ENCODE measurements around the gene GASK1B. TPM values are rescaled to one million over a fixed set of nuclear protein-coding genes. Genes with fewer than 3 reads are reported as not detected.

Gene GASK1B
- total RNA-seq, 2 experiments from 2014 or later = 0.22 to 0.28 TPM

GRCh38 chr4:158214856-158215255 lies 42.0 kb upstream of the GASK1B start:
- H3K27me3 ChIP-seq (ENCODE audit: control insufficient read depth in 1 of 2, insufficient read depth in 2 of 2, low read length in 2 of 2) = peaks cover 7 to 14% of the 10 kb centered on the region in 2 experiments
- intact Hi-C loops (cut with DNase I, micrococcal nuclease) = no loop called here
- Mint-ChIP-seq H3K9me3 (no peaks in the 10 kb centered on the region), H3K27me3 (peaks cover 37% of the 10 kb centered on the region), H3K4me3 (no peak overlapping the region), H3K27ac (no peak overlapping the region), H3K4me1 (ENCODE audit: low read depth) (peaks cover 13% of the 10 kb centered on the region), H3K36me3 (ENCODE audit: low read depth) (no peaks in the 10 kb centered on the region)
- POLR2A ChIA-PET = no interaction called here
- TF ChIP-seq CTCF (IDR thresholded peaks at IDR 0.05) = no peak
- H3K4me1 ChIP-seq (ENCODE audit: insufficient read depth, low read length) = peaks cover 5% of the 10 kb centered on the region
- CTCF ChIA-PET = no interaction called here
- no peak for ATAC-seq (ENCODE audit: poor library complexity)
- H3K9me3 ChIP-seq (ENCODE audit: control insufficient read depth in 1 of 2, insufficient read depth in 1 of 2, low read length in 2 of 2) = peaks cover 0 to 5% of the 10 kb centered on the region in 2 experiments
- no peak for DNase-seq
- H3K27ac ChIP-seq (ENCODE audit: low read depth in 1 of 2, low read length in 2 of 2) = no peak overlapping the region
- H3K4me3 ChIP-seq (ENCODE audit: low read length) = no peak overlapping the region
- no peaks in the 10 kb centered on the region for H3K36me3 ChIP-seq (ENCODE audit: insufficient read depth, low read length)

GRCh38 chr4:158213466-158213865 lies 40.6 kb upstream of the GASK1B start:
- no peak overlapping the region for H3K4me3 Mint-ChIP-seq
- H3K4me1 Mint-ChIP-seq (ENCODE audit: low read depth) = peaks cover 19% of the 10 kb centered on the region
- intact Hi-C loops (cut with DNase I, micrococcal nuclease) = no loop called here
- peaks cover 0 to 5% of the 10 kb centered on the region in 2 experiments for H3K9me3 ChIP-seq (ENCODE audit: control insufficient read depth in 1 of 2, insufficient read depth in 1 of 2, low read length in 2 of 2)
- CTCF ChIA-PET = no interaction called here
- H3K4me3 ChIP-seq (ENCODE audit: low read length) = no peak overlapping the region
- H3K36me3 Mint-ChIP-seq (ENCODE audit: low read depth) = no peaks in the 10 kb centered on the region
- H3K9me3 Mint-ChIP-seq = no peaks in the 10 kb centered on the region
- H3K27me3 ChIP-seq (ENCODE audit: control insufficient read depth in 1 of 2, insufficient read depth in 2 of 2, low read length in 2 of 2) = peaks cover 8 to 14% of the 10 kb centered on the region in 2 experiments
- H3K36me3 ChIP-seq (ENCODE audit: insufficient read depth, low read length) = no peaks in the 10 kb centered on the region
- DNase-seq (no peak), ATAC-seq (ENCODE audit: poor library complexity) (no peak)
- TF ChIP-seq CTCF (IDR thresholded peaks at IDR 0.05) = no peak
- POLR2A ChIA-PET = no interaction called here
- no peak overlapping the region for H3K27ac ChIP-seq (ENCODE audit: low read depth in 1 of 2, low read length in 2 of 2)
- H3K27me3 Mint-ChIP-seq = peaks cover 45% of the 10 kb centered on the region
- H3K4me1 ChIP-seq (ENCODE audit: insufficient read depth, low read length) = peaks cover 5% of the 10 kb centered on the region
- no peak overlapping the region for H3K27ac Mint-ChIP-seq

GRCh38 chr4:158211222-158211621 lies 38.4 kb upstream of the GASK1B start:
- Histone ChIP-seq H3K36me3 (ENCODE audit: insufficient read depth, low read length) (no peaks in the 10 kb centered on the region), H3K4me1 (ENCODE audit: insufficient read depth, low read length) (peaks cover 5% of the 10 kb centered on the region), H3K4me3 (ENCODE audit: low read length) (no peak overlapping the region), H3K27ac (ENCODE audit: low read depth in 1 of 2, low read length in 2 of 2) (no peak overlapping the region), H3K9me3 (ENCODE audit: control insufficient read depth in 1 of 2, insufficient read depth in 1 of 2, low read length in 2 of 2) (peaks cover 0 to 5% of the 10 kb centered on the region in 2 experiments), H3K27me3 (ENCODE audit: control insufficient read depth in 1 of 2, insufficient read depth in 2 of 2, low read length in 2 of 2) (peaks cover 8 to 14% of the 10 kb centered on the region in 2 experiments)
- ChIA-PET CTCF (no interaction called here), POLR2A (no interaction called here)
- peak overlapping the region; percentile 21 for H3K4me3 Mint-ChIP-seq
- no peak for ATAC-seq (ENCODE audit: poor library complexity)
- DNase-seq = no peak
- no peak for TF ChIP-seq CTCF (IDR thresholded peaks at IDR 0.05)
- H3K27me3 Mint-ChIP-seq = peaks cover 48% of the 10 kb centered on the region
- H3K9me3 Mint-ChIP-seq = no peaks in the 10 kb centered on the region
- H3K27ac Mint-ChIP-seq = no peak overlapping the region
- intact Hi-C loops (cut with DNase I, micrococcal nuclease) = no loop called here
- H3K4me1 Mint-ChIP-seq (ENCODE audit: low read depth) = peaks cover 19% of the 10 kb centered on the region
- H3K36me3 Mint-ChIP-seq (ENCODE audit: low read depth) = no peaks in the 10 kb centered on the region
